Hepatocyte (in vitro differentiated cells): ENCODE measurements around the gene CHST11.
"Not testable (repeated sequence)": the region's sequence is repeated elsewhere in the genome, so short reads cannot be mapped to it uniquely, and the experiment has no call there.

Experiments used
- EZH2 ChIP-seq: fragments of 200-600 bp; sonication (generic); IDR thresholded peaks from 2 replicates; pipeline ENCODE4 v1.6.1; 2016; ENCODE audit warnings: antibody characterized with exemption, mild to moderate bottlenecking, borderline replicate concordance
- EZH2phosphoT487 ChIP-seq: fragments of 200-600 bp; sonication (generic); IDR thresholded peaks from one replicate; pipeline ENCODE4 v1.6.1; 2018; ENCODE audit warnings: antibody characterized with exemption, mild to moderate bottlenecking, low read depth, moderate library complexity; ENCODE audit not compliant: unreplicated experiment, severe bottlenecking
- TF ChIP-seq, protein P1 (sequence below): fragments of 200-600 bp; sonication (generic); IDR thresholded peaks from 2 replicates; pipeline ENCODE4 v1.5.1; 2016; ENCODE audit warnings: antibody characterized with exemption, mild to moderate bottlenecking; ENCODE audit not compliant: poor library complexity

DNA sequence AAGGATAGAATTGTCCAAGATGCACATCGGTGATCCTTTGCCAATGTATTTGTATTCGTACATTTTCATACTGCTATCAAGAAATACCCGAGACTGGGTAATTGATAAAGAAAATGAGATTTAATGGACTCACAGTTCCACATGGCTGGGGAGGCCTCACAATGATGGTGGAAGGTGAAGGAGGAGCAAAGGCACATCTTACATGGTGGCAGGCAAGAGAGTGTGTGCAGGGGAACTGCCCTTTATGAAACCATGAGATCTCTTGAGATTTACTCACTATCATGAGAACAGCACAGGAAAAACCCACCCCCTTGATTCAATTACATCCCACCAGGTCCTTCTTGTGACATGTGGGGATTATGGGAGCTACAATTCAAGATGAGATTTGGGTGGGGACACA, 107.9 kb downstream of the CHST11 start:
- TF ChIP-seq EZH2, EZH2phosphoT487: not testable (repeated sequence)
- TF ChIP-seq, protein P1, sequence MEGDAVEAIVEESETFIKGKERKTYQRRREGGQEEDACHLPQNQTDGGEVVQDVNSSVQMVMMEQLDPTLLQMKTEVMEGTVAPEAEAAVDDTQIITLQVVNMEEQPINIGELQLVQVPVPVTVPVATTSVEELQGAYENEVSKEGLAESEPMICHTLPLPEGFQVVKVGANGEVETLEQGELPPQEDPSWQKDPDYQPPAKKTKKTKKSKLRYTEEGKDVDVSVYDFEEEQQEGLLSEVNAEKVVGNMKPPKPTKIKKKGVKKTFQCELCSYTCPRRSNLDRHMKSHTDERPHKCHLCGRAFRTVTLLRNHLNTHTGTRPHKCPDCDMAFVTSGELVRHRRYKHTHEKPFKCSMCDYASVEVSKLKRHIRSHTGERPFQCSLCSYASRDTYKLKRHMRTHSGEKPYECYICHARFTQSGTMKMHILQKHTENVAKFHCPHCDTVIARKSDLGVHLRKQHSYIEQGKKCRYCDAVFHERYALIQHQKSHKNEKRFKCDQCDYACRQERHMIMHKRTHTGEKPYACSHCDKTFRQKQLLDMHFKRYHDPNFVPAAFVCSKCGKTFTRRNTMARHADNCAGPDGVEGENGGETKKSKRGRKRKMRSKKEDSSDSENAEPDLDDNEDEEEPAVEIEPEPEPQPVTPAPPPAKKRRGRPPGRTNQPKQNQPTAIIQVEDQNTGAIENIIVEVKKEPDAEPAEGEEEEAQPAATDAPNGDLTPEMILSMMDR: not testable (repeated sequence)
